Stimulated activated naive CD8-positive, alpha-beta T cell treated with anti-CD3 and anti-CD28 coated beads, Interleukin-15, Interleukin-2, amounts not matched to agents 100 U/mL and 50 U/mL, for 24 hours (primary cell): ENCODE measurements around the gene SAA1.
"Not testable (repeated sequence)": the region's sequence is repeated elsewhere in the genome, so short reads cannot be mapped to it uniquely, and the experiment has no call there.

ENCODE experiments used
- ATAC-seq: fragments of 150-1000 bp; cut with Tn5 transposase; one replicate; pipeline ENCODE4 v1.10.0; 2021
- DNase-seq: peaks from one replicate; pipeline ENCODE4 v3.0.0; 2021

The SAA1 gene

DNA sequence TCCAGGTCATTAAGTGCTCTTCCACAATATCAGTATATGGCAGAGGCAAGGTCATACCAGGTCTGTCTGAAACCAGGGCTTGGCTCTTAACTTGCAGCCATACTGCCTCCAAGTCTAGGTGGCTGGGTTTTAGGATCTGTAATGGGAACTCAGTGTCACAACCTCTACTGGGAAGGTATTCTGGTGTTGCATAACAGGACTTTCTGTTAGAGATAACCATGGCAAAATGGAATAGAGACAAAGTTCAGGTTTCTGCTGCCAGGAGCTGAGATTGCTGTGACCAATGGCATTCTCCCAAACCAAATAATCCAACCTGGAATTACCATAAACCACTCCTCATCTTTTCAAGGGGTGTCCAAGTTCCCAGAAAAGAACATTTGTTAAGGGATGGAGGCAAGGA is 6.8 kb upstream of the SAA1 start:
- DNase-seq (no peak), ATAC-seq (no peak)

GRCh38 chr11:18261721-18262120 is 4.3 kb upstream of the SAA1 start:
- no peak for DNase-seq
- no peak for ATAC-seq

GRCh38 chr11:18262681-18263350 is 3.2 kb upstream of the SAA1 start:
- ATAC-seq = not testable (repeated sequence)

DNA sequence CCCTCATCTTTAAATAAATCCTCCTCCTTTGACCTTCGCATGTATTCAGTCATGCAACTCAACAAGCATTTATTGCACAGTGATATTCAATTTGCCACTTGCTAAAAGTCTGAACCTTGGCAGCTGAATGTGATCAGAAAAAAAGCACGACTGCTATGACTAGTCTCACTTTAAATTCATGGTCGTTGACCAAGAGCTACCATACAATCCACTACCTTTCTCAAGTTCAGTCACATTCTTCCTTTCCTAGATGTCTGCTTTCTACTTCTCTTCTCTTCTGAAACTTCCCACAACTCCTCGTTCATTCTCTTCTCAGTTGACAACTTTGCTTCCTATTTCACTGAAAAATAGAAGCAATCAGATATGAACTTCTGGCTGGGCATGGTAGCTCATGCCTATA is 2.0 kb upstream of the SAA1 start:
- no peak for DNase-seq
- ATAC-seq = no peak

More at GRCh38 chr11:18262681-18263350, 3.2 kb upstream of the SAA1 start:
- DNase-seq = not testable (repeated sequence)

- DNase-seq (no peak), ATAC-seq (no peak)
Measured at GRCh38 chr11:18264677-18265555, 1.1 kb upstream of the SAA1 start.

DNA sequence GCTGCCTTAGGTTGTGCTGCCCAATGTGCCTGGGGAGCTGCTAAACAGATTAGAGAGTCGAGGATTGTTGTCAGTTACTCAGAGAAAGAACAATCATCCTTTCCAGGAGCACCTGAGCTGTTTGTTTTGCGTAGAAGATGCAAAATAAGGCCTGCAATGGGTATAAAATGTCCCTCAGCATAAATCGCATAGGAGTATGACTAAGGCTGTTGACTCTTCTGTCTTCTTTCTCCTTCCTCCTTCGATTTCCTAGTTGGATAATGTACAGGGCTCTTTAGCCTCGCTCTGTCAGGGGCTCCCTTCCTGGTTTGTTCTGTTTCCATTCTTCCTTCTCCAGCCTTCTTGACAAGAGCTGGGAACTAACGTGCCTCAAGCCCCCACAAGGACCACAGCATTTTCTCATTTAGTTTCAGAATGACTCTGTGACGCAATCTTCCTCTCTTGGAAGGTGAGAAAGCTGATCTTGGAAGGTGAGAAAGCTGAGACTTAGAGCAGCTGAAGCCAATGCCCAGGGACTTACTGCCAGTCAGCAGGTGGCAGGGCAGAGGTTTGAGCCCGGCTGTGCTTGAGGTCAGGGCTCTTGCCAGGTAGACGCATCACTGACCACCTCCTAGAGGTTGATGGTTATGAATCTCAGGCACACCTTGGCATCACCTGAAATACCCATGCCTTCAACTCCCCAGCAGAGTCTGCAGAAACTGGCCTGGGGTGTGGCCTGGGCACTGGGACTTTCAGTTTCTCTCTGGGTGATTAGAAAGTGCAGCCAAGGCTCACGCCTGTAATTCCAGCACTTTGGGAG is 1.5 kb downstream of the SAA1 start:
- peak; percentile 62 for ATAC-seq
- DNase-seq = not testable (repeated sequence)

DNA sequence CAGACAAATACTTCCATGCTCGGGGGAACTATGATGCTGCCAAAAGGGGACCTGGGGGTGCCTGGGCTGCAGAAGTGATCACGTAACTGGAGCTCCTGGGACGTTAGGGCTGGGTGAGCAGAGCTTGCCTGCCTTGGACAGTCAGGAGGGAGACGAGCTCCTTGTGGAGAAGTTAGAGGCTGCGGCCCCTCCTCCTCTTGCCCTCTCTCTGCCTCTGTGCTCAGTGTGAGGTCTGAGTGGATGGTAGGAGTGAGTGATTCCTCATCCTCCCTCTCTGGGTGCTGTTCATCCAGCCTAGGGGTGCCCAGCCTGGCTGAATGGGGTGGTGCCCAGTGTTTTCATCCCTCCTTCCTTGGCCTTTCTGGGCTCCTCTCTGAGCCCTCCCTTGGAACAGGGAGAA is 3.2 kb downstream of the SAA1 start:
- DNase-seq = not testable (repeated sequence)

GRCh38 chr11:18270102-18270501 is 4.0 kb downstream of the SAA1 start:
- DNase-seq (no peak), ATAC-seq (no peak)

More for the DNA sequence above, 3.2 kb downstream of the SAA1 start:
- ATAC-seq = not testable (repeated sequence)

GRCh38 chr11:18271206-18271605 is 5.1 kb downstream of the SAA1 start:
- DNase-seq (no peak), ATAC-seq (no peak)

GRCh38 chr11:18277565-18278271 is 11.7 kb downstream of the SAA1 start:
- DNase-seq (no peak), ATAC-seq (no peak)

GRCh38 chr11:18280438-18281045 is 14.5 kb downstream of the SAA1 start:
- ATAC-seq = peak; percentile 32
- no peak for DNase-seq

- DNase-seq (no peak), ATAC-seq (no peak)
Measured at GRCh38 chr11:18282626-18283025, 16.6 kb downstream of the SAA1 start.

GRCh38 chr11:18285841-18286240 is 19.8 kb downstream of the SAA1 start:
- ATAC-seq (no peak), DNase-seq (no peak)

DNA sequence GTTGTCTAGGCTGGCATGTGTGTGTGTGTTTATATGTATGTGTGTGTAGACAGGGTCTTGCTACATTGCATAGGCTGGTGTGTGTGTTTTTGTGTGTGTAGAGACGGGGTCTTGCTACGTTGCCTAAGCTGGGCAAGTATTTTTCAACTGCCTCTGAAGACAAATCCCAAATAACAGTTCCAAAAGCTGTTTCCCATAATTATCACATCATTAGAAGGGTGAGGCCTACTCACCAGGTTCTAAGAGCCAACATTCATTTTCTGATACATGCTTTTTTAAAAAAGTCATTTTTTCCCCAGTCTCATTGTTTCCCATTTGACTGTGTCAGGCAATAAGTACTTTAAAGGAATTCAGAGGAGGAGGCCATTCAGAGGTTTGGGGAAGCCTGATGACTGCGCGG is 22.8 kb downstream of the SAA1 start:
- DNase-seq (no peak), ATAC-seq (no peak)

DNA sequence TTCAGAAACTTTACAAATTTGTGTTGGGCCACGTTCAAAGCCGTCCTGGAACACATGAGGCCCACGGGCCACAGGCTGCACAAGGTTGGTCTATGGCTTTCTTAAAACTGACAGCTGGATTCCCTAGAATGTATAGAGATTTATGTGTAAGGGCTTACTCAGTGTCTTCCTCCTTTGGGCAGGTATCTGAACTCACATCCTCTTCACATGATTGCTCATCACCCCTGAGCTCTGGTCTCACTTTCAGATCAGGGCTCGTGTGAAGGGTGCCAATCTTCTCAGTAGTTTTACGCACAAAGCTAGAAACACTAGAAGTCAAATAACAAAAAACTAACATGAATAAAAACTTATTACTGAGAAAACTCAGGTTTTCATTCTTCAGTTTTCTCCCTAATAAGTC is 28.8 kb downstream of the SAA1 start:
- ATAC-seq (peak; percentile 23), DNase-seq (no peak)

DNA sequence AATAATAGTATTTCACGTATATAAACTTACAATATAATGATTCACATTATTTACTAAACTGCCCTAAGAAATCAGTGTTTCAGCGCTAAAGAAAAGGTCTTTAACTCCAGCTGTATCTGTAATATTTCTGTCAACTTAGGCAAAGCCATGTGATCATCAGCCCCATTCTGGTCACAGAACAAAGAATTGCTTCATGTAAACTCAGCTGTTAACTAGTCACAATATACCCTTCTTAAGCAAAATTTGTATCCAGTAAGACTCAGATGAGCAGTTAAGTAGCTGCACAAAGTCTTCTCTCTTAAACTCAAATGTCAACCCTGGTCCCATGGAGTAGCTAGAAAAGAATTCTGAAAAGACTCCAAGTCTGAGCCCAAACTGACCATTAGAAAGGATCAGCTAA is 29.3 kb downstream of the SAA1 start:
- ATAC-seq (no peak), DNase-seq (no peak)

- DNase-seq (no peak), ATAC-seq (no peak)
Measured at GRCh38 chr11:18299721-18300120, 33.7 kb downstream of the SAA1 start.

DNA sequence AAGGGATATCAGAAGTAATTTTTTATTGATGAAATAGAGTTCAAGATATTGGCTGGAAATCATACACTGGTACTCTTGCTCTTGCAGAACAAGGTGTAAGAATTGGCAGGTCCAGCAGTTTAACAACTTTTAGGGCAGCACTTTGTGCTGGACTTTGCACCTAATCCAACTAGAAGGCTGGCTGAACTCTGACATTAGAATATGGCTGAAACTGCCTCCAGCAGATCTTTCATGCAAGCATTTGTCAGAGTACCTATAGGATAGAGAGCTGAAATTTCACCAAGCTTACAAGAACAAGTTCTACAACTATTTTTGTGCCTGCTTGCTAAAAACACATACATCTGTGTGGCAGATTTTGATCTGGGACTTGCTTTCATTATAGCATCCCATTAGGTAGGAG is 38.7 kb downstream of the SAA1 start:
- DNase-seq = no peak
- no peak for ATAC-seq

DNA sequence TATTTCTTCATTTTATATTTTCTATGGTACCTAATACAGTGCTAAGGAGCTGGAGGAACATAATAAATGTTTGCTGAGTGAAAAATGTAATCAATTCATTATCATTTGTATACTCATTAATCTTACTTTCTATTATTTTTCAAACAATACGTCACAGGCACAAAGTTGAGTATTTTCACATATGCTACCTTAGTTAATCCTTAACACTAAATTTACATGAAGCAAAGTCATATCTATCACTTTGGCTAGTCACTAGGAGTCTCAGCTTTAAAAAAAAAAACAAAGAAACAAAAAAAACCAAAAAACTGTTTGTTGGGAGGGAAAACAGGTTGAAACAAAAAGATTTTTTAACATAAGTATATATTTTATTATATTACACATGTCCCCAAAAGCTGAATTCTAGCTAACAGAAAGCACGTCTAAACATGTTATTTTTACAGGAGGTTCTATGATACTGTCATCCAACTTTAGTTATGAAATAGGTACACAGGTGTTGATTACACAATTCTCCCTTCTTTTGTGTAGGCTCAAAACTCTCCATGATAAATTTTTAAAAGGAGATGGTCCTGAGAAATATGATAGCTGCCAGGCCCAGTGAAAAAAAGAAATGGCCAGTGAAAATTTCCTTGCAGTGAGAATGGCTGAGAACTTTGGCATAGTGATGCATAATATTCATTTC is 41.5 kb downstream of the SAA1 start:
- DNase-seq = no peak
- no peak for ATAC-seq

DNA sequence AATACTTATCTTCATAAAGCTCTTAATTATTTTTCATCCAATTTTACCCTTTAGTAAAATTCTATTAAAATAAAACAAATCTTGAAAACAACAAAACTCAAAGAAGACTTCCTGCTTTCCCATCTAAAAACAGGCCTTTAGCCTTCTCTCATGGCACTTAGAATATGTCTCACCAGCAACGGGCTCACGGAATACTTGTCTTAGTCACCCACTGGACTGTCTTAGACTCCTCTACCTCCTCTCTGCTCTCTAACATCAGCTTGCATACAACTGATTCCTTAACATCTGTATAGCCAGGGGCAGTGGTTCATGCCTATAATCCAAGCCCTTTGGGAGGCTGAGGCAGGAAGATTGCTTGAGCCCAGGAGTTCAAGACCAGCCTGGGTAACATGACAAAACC is 42.2 kb downstream of the SAA1 start:
- ATAC-seq (no peak), DNase-seq (no peak)

DNA sequence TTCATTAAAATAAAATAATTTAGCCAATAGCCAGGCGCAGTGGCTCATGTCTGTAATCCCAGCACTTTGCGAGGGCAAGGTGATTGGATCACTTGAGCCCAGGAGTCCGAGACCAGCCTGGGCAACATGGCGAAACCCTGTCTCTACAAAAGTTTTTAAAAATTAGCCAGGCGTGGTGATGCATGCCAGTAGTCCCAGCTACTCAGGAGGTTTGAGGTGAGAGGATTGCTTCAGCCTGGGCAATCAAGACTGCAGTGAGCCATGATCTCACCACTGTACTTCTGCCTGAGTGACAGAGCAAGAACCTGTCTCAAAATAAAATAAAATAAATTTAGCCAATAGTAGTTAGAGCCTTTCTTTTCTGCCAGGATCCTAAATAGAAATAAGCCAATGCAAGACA is 43.6 kb downstream of the SAA1 start:
- no peak for DNase-seq
- ATAC-seq = no peak
